Measurements from ENCODE around the gene SLC25A26.

DNA sequence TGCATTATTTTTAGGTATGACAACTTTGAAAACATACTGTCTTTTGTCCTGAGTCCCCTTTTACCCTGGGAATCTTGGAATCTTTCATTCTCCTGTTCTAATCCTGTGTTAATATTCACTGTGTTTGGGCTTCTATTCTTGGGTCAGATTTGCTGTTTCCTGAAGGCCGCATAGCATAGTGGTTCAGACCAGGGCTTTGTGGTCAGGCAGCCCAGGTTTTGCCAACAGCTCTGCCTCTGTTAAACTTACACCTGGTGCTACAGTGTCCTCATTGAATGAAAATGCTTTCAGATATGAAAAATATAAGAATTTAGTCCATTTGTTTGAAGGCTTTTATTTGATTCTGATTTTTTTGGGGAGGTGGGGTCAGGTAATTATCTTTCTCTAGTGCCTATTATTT lies 58.4 kb downstream of the SLC25A26 start:
- TF ChIP-seq SUZ12 (IDR thresholded peaks at IDR 0.05; ENCODE audit: extremely low read depth, insufficient read depth, insufficient read length) (no peak), YY1 (IDR thresholded peaks at IDR 0.05; ENCODE audit: insufficient read depth, insufficient read length) (no peak)
